Stimulated activated CD4-positive, alpha-beta T cell treated with anti-CD3 and anti-CD28 coated beads, Interleukin-1b, Interleukin-23, amount 100 ng/mL, for 4 hours (primary cell): ENCODE results near the gene DOK7.

Experiments
- DNase-seq, 2 donors: peaks; one replicate each; pipeline ENCODE4 v3.0.0-alpha.2; 2020; ENCODE audit warnings: low read depth in 2 of 2

DOK7 gene, protein sequence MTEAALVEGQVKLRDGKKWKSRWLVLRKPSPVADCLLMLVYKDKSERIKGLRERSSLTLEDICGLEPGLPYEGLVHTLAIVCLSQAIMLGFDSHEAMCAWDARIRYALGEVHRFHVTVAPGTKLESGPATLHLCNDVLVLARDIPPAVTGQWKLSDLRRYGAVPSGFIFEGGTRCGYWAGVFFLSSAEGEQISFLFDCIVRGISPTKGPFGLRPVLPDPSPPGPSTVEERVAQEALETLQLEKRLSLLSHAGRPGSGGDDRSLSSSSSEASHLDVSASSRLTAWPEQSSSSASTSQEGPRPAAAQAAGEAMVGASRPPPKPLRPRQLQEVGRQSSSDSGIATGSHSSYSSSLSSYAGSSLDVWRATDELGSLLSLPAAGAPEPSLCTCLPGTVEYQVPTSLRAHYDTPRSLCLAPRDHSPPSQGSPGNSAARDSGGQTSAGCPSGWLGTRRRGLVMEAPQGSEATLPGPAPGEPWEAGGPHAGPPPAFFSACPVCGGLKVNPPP

DNA sequence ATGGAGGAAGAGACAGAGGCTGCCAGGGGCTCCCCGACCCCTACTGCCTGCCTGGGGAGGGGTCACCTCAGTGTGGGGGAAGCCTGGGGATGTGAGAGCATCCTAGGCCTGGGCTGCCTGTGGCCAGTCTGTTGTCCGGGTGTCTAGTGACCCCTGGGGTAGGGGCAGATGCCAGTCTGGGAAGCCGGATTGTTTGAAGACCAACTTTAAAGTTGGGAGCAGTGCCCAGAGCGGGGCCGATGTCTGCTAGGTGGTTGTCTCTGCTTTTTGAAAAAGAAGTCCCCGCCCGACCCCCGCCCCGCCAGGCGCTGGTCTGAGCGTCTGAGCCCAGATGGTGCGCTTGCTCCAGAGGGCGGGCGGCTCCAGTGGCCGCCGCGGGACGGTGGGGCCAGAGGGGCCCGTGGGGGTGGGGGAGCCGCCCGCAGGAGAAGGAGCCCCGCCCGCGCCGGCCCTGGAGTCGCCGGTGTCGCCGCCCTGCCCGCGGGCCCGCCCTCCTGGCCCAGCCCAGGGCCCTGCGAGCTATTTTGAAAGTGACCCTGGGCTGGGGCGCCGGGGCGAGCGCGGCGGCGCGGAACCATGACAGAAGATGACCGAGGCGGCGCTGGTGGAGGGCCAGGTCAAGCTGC lies at the start of gene DOK7:
Gene DOK7, plus strand, starts transcription at position 517 of the 626 bp plus-strand sequence. Its CDS starts 70 bp downstream, at position 587.
- no peak for DNase-seq

DNA sequence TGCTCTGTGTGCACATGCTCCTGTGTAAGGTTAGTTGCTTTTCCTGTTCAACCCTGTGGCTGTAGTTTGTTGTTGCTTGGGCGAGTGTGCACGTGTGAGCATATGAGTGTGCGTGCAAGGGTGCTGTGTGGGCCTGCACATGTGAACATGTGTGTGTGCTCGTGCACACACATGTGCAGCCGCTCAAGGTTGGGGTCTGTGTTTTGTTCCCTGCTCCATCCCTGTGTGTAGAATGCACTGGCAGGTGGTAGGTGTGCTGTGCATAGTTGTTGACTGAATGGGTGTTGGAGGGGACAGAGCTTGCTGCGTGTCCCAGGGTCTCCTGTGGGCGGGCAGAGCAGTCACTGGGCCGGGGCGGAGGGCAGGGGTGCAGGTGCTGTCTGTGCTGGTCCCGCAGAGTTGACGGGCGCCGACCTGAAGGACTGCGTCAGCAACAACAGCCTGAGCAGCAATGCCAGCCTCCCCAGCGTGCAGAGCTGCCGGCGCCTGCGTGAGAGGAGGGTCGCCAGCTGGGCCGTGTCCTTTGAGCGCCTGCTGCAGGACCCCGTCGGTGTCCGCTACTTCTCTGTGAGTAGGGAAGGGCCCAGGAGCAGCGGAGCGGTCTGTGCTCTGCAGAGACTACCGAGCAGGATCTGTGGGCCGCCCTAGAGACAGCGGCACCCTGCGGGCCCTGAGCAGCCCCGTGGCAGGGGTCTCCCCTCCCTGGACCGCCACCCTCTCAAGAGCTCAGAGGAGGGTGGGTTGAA lies 49.3 kb upstream of the DOK7 start:
- no peak for DNase-seq

DNA sequence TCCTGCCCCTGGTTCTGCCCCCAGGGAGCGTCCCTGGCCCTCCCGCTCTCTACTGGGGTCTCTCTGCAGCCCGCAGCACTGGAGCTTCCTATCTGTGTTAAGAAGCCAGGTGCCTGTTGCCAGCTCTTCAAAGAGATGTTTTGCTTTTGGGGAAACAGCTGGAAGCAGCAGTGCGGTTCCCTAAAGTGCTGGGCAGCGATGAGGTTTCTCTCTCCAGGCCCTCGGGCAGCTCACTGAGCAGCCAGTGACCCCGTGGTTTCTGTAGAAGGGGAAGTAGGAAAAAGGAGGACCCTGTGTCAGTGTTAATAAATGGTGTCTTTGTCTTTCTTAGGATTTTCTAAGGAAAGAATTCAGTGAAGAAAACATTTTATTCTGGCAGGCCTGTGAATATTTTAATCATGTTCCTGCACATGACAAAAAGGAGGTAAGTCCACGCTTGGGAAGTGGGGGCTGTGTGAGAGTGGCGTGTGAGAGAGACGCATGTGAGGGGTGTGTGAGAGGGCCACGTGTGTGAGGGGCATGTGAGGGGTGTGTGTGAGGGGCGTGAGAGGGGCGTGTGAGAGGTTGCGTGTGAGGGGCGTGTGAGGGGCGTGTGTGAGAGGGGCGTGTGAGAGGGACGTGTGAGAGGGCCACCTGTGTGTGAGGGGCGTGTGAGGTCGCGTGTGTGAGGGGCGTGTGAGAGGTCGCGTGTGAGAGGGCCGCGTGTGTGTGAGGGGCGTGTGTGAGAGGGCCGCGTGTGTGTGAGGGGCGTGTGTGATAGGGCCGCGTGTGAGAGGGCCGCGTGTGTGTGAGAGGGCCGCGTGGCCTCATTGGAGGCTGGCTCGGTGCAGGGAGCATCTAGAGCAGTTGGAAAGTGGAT lies 48.5 kb upstream of the DOK7 start:
- no peak for DNase-seq

DNA sequence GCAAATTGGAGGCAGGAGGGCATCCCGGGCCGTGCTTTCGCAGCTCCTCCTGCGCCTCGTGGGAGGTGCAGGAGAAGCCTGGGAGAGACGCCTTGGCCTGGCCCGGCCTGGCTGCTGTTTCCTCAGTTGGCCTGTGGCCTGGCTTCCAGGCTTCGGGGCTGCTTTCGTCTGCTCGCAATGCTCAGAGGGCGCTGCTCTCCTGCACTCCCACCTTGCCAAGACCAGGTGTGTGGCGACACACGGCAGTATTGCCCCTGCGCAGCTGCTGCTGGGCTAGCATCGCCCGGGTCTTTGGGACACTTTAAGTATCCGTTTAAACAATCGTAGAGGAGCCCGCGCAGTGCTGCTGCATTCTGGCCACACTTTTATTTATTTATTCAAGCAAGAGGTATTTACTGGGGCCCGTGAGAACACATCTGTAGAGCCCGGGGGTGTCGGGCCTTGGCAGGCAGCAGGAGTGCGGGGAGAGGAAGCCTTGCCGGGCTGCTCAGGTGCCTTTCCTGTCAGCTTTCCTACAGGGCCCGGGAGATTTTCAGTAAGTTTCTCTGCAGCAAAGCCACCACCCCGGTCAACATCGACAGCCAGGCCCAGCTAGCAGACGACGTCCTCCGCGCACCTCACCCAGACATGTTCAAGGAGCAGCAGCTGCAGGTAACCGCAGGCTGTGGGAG lies 47.5 kb upstream of the DOK7 start:
- DNase-seq = no peak

DNA sequence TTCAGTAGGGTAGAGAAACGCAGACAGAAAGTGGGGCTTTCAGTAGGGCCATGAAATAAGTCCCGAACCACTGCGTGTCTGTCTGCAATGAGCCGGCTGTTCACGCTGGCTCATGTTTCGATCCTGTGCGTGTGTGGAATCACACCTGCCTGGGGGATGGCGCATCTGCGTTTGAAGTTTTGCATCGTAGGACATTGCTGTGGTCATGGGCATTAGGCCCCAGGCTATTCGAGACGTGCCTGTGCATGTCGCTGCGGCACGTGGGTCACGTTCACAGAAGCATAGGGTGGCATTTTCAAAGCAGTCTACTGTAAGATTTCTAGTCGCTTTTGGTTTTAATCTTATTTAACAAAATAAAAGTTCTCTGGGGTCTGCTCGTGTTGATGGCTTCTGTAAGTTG lies 46.8 kb upstream of the DOK7 start:
- no peak for DNase-seq

DNA sequence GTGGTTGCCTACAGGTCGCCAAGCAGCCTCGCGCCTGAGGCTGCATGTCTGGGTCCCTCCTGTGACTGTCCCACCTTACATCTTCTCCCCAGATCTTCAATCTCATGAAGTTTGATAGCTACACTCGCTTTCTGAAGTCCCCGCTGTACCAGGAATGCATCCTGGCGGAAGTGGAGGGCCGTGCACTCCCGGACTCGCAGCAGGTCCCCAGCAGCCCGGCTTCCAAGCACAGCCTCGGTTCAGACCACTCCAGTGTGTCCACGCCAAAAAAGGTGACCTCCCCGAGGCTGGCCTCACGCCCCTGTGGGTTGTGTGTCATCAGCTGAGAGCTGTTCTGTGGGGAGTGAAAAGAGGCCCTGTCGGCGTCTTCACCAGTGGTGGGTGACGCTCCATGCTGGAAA lies 46.3 kb upstream of the DOK7 start:
- no peak for DNase-seq

DNA sequence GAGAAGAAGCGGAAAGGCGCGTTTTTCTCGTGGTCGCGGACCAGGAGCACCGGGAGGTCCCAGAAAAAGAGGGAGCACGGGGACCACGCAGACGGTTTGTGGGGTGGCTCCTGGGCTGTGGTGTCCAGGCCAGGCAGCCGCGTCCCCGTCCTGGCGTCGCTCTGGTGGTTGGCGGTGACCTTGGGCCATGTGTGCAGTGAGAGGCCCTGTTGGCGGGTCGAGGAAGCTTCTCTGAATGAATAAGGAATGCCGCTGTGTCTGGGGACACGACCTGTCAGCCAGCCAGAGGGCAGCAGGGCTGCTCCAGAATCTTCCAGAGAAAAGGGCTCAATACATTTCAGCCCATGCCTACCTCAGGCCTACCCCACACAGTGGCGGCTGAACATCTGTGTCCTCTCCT lies 45.7 kb upstream of the DOK7 start:
- DNase-seq = no peak

DNA sequence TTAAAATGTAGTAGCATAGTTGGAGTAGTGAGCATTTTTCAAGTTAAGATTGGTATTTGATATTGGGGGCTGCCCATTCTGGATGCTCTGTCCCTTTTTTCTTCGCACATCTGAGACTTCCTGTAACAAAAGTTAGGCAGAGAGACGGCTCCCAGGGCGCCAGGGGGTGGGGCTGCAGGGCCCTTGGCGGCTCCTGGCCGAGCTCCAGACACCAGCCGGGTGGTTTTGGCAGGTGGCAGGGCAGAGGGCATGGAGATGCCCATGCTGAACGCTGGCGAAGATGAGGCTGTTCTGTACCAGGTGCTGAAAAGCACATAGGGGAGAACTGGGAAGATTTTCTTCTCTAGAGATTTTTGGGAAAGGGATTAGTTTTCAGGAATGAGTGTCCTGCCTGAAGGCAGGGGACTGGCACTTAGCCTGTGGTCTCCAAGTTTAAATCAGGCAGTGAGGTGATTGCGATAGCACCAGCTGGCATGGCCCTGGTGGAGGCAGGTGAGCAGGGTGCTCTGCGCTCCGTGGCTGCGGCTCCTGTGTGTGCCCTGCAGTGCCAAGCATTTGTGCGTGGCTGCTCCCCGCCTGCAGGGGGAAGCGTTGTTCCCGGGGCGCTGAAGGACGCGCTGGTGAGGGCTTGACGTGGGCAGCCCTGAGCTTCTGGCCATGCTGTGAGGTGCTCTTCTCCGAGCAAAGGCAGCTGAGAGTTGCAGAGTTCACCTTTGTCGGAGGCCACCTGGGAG lies 44.9 kb upstream of the DOK7 start:
- DNase-seq = no peak

DNA sequence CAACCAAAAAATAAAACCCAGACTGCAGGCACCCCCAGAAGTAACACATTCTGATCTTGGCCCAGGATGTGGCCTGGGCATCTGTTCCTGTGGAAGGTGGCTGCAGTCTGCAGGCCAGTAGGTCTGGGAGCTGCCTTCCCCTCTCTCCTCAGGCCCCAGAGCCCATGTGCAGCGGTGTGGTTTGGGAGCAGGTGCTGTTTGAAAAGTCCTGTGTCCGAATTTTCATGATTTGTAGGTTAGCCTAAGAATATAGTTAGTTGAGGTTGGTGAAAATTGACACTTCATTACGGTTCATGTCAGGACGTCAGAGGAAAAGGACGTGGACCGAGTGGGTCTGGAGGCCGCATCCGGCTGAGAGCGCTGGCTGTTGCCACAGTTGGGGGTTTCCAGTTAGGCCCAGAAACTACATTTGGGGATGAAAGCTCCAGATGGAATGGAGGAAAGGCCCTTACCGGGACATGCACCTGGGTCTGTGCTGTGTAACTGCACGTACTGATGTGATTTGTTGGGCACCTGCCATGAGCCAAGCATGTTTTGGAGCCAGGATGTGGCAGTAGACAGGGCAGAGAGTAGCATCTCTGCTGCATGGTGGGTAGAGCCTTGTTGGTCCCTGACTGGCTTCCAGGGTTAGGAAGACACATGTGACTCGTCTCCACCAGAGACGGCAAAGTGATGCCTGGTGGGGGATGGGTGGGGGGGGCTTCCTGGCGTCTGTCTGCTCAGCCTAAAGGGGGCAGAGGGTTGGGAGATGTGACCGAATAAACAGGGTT lies 43.1 kb upstream of the DOK7 start:
- no peak for DNase-seq

DNA sequence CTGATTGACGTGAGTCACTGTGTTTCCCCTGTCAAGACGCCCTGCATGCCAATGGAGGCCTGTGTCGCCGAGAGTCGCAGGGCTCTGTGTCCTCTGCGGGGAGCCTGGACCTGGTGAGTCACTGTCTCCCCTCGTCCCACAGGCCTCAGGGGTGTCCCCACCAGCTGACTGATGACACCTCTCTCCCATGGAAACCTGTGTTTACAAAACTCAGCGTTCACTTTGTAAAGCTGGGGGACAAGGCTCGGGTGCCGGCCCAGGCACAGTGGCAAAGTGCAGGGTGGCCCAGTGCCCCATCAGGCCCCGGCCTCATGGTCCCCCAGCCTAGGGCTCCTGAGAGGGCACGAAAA lies 42.5 kb upstream of the DOK7 start:
- no peak for DNase-seq

DNA sequence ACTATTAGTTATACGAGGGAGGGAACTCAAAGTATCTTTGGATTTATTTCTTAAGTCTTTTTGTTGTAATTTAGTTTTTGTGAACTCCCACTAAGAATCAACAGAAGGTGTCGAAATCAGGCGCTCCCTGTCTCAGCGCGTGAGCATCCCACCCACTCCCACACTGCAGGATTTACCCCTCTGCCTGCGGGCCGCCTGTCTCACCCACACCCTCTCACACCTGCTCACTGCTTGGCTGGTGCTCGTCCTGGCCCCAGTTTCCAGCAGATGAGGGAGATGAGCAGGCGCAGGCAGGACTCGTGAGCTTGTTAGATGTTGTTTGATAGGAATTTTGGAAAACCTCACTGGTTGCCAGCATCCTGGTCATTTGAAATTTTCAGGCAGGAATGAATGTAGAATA lies 42.1 kb upstream of the DOK7 start:
- DNase-seq = no peak

DNA sequence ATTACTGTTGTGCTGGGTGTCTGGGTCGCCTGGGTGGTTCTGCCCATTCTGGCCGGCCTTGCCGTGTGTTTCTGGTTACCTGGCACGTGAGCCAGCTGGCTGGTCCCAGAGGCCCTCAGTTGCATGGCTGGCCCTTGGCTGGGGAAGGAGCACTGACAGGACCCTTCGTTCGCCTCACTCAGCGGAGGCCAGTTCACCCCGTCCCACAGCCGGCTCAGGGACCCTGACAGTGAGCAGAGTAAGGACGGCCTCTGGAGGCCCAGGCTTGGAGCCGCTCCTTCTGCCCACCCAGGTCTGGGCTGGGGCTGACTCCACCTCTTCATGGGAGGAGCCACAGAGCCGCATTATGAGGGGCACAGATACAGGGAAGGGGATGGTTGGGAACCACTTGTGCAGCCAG lies 41.6 kb upstream of the DOK7 start:
- DNase-seq = no peak

DNA sequence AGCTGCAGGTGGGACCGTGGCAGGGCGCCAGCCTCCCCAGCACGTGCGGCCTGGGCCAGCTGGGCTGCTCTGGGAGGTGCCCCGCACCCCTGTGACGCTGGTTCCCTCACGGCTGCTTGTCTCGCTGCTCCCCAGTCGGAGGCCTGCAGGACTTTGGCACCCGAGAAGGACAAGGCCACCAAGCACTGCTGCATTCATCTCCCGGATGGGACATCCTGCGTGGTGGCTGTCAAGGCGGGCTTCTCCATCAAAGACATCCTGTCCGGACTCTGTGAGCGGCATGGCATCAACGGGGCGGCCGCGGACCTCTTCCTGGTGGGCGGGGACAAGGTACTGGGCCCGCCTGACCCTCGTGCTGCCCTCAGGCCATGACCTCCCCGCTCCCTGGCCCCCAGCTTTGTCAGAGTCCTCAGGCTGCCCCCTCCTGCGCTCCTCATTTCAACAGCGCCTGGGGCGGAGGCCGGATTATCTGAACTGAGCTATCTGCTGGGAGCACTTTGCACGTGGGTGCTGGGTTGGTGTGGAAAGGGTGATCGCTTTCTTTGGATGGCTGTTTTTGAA lies 40.8 kb upstream of the DOK7 start:
- no peak for DNase-seq

DNA sequence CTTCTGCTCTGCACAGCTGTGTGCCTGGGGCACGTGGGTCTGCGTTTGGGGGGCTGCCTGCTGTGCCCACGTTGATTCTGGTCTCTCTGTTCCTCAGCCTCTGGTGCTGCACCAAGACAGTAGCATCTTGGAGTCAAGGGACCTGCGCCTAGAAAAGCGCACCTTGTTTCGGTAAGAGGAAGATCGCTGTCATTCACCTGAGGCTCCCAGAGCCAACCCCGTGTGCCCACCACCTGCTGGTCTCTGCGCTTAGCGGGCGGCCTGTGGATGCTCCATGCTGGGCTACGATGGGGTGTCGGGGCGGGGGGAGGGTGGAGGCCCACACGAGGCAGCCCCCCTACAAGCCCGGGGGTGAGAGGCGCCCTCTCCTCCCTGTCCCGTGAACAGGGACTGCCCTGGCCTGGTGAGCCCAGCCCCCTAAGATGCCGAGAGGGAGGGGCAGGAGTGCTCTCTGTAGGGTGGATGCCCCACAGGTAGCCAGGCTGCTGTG lies 40.3 kb upstream of the DOK7 start:
- no peak for DNase-seq

DNA sequence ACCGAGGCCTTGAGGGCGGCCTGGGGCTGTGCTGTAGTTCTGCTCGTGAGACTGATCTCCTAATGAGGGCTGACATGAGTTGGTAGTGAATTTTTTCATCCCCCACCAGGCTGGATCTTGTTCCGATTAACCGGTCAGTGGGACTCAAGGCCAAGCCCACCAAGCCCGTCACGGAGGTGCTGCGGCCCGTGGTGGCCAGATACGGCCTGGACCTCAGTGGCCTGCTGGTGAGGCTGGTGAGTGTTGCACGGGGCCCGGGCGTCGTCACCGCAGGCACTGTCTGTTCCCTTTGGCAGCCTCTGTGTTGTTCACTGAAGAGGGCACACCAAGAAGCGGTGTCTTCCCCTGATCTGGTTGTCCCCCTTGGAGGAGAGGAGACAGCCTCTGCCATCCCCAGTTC lies 39.7 kb upstream of the DOK7 start:
- no peak for DNase-seq

DNA sequence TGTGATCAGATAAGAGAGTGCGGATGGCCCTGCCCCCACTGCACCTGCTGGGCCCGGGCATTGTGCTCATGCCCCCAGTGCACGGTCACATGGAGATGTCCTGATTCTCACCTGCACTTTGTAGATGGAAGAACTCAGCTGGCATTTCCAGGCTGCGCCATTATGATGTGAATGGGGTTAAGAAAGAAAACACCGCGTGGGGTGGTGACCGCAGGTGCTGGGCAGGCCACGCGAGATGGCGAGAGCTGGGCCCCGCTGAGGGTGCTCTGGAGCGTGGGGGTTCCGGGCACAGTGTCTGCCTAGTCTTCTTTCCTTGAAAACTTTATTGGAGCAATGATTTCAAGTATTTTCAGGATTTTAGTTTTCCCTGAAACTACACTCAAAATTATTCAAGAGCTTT lies 39.2 kb upstream of the DOK7 start:
- DNase-seq = no peak

DNA sequence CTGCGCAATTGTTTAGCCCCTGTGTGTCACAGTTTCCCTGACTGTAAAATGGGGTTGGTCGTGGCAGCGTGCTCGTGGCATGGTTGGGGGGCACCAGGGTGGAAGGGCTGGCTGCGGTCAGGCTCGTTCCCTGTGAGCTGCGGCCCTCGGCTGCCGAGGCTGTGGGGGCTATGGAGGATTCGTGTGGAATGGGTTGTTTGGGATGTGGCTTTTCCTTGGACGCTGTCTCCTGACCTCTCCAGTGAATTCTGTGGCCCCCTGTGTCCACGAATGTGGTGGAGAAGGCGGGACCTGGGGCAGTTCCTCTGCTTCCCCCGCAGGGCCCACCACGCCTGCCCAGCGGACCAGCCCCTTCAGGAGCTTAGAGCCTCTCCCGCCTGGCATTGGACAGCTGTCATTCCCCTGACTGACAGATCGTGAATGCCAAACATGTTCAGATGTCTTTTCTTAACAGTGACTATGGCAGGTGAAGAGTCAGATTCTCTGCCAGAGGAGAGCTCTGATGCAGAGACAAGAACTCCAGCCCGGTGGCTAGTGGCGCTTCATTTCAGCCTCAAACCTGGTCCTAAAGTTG lies 38.5 kb upstream of the DOK7 start:
- DNase-seq = no peak

DNA sequence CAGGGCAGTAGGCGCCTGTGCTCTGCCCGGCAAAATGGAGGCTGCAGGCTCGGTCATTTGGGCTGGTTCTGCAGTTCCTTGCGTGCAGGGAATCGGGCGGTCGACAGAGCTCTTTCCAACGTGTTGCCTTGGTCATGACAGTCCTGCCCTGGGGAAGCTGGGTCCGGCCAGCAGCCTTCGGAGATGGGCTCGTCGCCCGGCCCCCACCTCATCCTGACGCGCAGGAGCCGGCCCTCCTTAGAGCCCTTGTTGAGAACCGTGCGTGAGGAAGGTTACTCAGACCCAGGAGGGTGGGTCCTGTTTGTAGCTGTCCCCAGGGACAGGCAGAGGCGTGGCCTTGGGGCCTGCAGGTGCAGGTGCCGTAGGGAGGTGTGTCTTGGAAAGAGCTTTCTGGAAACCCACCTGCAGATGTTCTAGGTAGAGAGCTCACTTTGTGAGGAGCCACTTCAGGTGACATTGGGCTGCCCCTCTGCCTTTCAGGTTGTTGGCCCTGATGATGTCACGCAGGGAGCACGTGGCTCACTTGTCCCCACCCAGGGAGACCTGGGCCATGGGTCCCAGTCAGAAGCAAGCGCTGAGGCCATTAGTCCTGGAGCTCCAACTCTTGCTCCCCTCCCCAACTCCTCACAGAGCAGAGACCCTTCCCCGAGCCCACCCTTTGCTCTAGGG lies 36.5 kb upstream of the DOK7 start:
- DNase-seq = no peak
